GM18505 (cell line): ENCODE results near the gene TFAM.
A peak's percentile ranks its signal among the peaks of the same experiment; 100 is the strongest.

ENCODE experiments used
- ATAC-seq: cut with Tn5 transposase; IDR thresholded peaks from one replicate; pipeline ENCODE4 v1.9.1; 2021; ENCODE audit not compliant: unreplicated experiment
- POLR2A ChIP-seq: IDR thresholded peaks from 4 replicates; pipeline ENCODE4 v1.6.1; 2011; ENCODE audit warnings: borderline replicate concordance; ENCODE audit not compliant: insufficient read depth, insufficient read length; ENCODE audit errors: extremely low read depth

Gene TFAM

DNA sequence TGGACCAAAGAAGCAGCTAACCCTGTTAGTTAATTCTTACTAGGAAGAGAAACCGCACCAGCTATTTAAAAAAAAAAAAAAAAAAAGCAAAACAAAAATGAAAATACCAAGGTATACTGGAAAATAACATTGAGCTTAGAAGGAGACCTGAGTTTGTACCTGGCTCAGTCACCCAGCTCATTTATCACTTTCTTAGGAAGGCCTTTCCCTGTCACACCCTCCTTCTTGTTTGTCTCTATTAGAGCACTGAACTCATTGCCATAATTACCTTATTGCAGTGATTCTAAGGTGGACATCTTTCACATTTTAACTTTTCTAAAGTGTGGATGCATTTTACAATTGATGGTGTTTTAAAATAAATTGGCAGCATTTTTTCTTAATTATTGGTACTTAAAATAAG is 26.3 kb upstream of the TFAM start:
- ATAC-seq = no peak

GRCh38 chr10:58359541-58359940 is 25.7 kb upstream of the TFAM start:
- ATAC-seq = no peak
- no peak for TF ChIP-seq POLR2A

More for the DNA sequence above, 26.3 kb upstream of the TFAM start:
- no peak for TF ChIP-seq POLR2A

DNA sequence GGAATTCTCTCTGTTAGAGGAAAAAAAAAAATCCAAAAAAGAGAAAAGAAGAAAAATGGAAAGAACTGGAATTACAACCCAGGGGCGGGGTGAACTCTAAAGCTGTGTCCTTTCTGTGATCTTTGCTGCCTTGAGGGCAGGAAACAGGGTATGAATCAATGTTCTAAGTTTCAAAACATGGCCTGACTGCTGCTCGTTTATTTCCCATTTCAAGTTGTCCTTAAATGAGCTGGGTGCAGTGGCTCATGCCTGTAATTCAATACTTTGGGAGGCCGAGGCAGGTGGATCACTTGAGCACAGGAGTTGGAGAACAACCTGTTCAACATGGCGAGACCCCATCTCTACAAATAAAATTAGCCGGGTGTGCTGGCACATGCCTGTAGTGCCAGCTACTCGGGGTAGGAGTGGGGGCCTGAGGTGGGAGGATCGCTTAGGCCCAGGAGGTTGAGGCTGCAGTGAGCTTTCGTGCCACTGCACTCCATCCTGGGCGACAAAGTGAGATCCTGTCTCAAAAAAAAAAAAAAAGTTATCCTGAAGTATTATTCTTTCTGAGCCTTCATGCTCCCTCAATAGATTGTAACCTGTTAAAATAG is 24.7 kb upstream of the TFAM start:
- TF ChIP-seq POLR2A = no peak
- no peak for ATAC-seq

GRCh38 chr10:58361353-58361752 is 23.9 kb upstream of the TFAM start:
- TF ChIP-seq POLR2A = no peak
- no peak for ATAC-seq

DNA sequence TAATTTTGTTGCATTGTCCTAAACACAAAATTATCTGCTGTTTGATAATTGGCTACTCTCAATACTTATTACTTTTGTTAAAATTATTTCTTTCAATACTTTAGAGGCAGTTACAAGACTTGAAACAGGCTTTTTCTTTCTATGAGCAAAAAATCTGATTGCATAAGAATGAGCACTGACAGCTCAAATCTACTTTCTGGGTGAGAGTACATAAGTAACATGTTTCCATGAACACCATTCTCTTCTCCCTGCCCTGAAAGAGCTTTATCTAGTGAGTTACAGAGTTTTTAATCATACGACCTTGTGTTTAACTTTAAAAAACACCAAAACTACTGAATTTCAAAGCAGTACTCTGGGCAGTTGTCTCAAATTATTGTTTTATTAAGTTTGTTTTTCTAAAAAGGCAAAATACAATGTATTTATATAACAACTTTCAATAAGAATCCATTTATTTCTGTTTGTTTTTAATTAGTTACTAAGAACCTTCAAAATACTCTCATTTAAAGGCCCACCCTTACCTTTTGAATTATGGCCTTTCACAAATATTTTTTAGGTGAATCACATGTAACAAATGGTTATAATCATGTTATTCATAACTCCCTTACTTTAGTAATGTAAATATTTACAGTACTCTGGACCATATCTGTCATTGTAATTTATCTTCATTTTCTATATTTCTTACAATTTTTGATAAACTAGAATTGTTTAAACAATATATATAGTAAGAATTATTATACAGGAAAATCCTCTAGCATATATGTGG is 23.0 kb upstream of the TFAM start:
- ATAC-seq = no peak
- no peak for TF ChIP-seq POLR2A

- no peak for TF ChIP-seq POLR2A
Measured at GRCh38 chr10:58367069-58367468, 18.1 kb upstream of the TFAM start.

DNA sequence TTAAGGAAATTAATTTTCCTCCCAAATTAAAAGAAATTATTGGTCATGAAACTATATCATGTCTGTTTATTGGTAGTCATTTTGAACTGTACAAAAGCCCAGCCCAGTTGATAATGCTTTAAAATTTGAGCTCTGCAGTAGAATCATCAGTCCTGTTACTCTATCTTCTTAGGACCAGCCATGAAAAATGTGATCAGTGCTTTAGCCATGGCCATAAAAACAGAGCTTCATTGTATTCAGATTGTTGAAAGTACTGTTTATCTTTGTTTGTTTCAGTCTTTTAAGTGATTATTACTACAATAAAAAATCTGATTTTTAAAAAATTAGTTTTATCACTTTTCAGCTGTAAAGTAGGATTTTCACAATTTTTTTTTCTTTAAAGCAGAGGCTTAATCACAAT is 13.7 kb upstream of the TFAM start:
- no peak for TF ChIP-seq POLR2A

More at GRCh38 chr10:58367069-58367468, 18.1 kb upstream of the TFAM start:
- no peak for ATAC-seq

DNA sequence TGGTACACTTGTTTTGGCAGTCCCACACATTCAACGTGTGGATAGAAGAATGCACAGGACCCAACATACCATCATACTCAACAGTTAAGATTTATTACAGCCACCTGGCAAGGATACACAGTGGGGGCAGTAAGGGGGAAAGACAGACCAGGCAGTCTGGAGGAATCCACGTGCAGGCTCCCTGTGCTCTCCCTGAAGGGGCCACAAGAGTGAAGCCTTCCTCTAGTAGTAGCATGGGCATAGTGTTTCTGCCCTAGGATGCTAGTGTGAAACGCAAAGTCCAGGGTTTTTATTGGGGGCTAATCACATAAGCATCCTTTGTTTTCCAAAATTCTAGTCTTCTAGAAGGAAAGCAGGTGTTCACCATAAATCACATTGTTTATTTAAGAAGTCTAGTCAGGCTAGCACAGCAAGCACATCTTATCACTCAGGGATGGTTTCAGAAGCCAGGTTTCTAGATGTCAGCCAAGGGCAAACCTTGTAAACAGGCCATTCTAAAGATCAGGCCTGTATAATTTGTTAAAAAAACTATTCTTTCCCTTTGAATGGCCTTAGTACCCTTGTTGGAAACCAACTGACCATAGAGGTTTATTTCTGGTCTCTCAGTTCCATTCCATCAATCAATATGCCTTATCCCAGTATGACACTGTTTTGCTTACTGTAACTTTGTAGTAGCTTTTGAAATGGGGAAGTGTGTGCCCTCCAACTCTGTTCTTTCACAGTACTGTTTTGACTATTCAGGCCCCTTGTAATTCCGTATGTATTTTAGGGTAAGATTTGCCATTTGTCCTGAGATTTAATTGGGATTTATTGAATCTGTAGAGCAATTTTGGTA is 12.4 kb upstream of the TFAM start:
- no peak for TF ChIP-seq POLR2A
- ATAC-seq = peak; percentile 85

More for the DNA sequence above, 13.7 kb upstream of the TFAM start:
- no peak for ATAC-seq

DNA sequence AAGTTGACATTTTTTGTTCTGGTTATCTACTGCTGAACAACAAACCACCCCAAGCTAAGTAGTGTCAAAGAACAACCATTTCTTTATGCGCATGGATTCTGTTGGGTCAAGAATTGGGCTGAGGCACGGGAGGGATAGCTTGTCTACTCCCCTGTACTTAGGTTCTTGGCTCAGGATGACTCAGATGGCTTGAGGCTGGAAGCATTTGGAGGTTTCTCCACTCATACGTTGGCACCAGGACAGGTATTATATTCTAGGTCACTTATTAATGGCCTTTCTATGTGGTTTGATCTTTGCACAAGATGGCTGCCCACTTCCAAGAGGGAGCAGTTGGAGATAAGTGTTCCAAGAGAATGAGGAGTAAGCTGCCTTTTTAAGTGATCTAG is 11.8 kb upstream of the TFAM start:
- TF ChIP-seq POLR2A = no peak
- ATAC-seq = peak; percentile 17

GRCh38 chr10:58382489-58382995 is 2.7 kb upstream of the TFAM start:
- ATAC-seq = no peak

GRCh38 chr10:58384095-58384494 is 1.1 kb upstream of the TFAM start:
- no peak for TF ChIP-seq POLR2A

More at GRCh38 chr10:58382489-58382995, 2.7 kb upstream of the TFAM start:
- TF ChIP-seq POLR2A = no peak

DNA sequence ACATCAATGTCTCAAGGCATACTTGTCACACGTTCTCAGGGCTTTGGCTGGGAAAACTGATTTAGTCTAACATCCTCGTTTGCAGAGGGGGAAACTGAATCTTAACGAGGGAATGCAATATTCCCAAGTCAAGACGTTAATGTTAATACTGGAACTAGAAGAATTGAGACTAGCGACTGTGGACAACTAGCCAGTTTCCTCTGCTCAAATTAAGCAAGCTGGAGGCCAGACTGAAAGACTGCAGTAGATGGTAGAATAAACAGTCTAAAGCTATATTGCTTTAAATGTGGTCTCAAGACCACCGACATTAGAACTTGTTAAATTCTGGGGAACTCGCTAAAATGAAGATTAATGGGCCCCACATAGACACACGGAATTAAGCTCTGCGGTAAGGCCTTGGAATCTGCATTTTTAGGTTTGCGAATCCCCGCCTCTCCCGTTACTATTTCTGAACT is 639 bp upstream of the TFAM start:
- no peak for TF ChIP-seq POLR2A
- ATAC-seq = no peak

More at GRCh38 chr10:58384095-58384494, 1.1 kb upstream of the TFAM start:
- peak; percentile 53 for ATAC-seq

- peak; percentile 5 for ATAC-seq
- TF ChIP-seq POLR2A = no peak
Measured at GRCh38 chr10:58385784-58386112, 538 bp downstream of the TFAM start.
